ENCODE measurements around the gene TMEM31.

- TF ChIP-seq, protein P1, sequence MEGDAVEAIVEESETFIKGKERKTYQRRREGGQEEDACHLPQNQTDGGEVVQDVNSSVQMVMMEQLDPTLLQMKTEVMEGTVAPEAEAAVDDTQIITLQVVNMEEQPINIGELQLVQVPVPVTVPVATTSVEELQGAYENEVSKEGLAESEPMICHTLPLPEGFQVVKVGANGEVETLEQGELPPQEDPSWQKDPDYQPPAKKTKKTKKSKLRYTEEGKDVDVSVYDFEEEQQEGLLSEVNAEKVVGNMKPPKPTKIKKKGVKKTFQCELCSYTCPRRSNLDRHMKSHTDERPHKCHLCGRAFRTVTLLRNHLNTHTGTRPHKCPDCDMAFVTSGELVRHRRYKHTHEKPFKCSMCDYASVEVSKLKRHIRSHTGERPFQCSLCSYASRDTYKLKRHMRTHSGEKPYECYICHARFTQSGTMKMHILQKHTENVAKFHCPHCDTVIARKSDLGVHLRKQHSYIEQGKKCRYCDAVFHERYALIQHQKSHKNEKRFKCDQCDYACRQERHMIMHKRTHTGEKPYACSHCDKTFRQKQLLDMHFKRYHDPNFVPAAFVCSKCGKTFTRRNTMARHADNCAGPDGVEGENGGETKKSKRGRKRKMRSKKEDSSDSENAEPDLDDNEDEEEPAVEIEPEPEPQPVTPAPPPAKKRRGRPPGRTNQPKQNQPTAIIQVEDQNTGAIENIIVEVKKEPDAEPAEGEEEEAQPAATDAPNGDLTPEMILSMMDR (conservative IDR thresholded peaks at IDR 0.05), result no peak
- no peak for TF ChIP-seq ZFX (IDR thresholded peaks at IDR 0.05)
Observed at GRCh38 chrX:103674531-103675454, 35.9 kb upstream of the TMEM31 start.
